Mesodermal cell (in vitro differentiated cells): Measurements from ENCODE around the gene GATAD2A.

Experiments used
- H3K27ac ChIP-seq: 2 replicates; pipeline ENCODE4 v1.7.0; 2013; ENCODE audit warnings: mild to moderate bottlenecking, low read depth, low read length, moderate library complexity; ENCODE audit not compliant: severe bottlenecking
- H3K36me3 ChIP-seq: 2 replicates; pipeline ENCODE4 v1.7.1; 2013; ENCODE audit warnings: mild to moderate bottlenecking, low read length, moderate library complexity; ENCODE audit not compliant: control insufficient read depth, insufficient read depth
- H3K4me1 ChIP-seq: one replicate; pipeline ENCODE4 v1.7.1; 2013; ENCODE audit warnings: mild to moderate bottlenecking, low read length; ENCODE audit not compliant: insufficient read depth, control insufficient read depth, poor library complexity, severe bottlenecking
- H3K4me3 ChIP-seq: 2 replicates; pipeline ENCODE4 v1.7.0; 2013; ENCODE audit warnings: low read length, control low read depth, mild to moderate bottlenecking; ENCODE audit not compliant: insufficient read depth, poor library complexity, severe bottlenecking; ENCODE audit errors: extremely low read depth
- H3K9me3 ChIP-seq: 2 replicates; pipeline ENCODE4 v1.7.1; 2013; ENCODE audit warnings: mild to moderate bottlenecking, low read length, moderate library complexity; ENCODE audit not compliant: control insufficient read depth
- WGBS, 2 experiments: methylation state at CpG; one replicate each; pipeline ENCODE4 v1.1.5; 2013; ENCODE audit warnings: missing lambda C conversion rate in 2 of 2; ENCODE audit not compliant: insufficient coverage in 2 of 2; 5-methylcytosine and 5-hydroxymethylcytosine counted together

GATAD2A gene

GRCh38 chr19:19520989-19521388, 115.5 kb downstream of the GATAD2A start:
- H3K9me3 ChIP-seq = no peaks in the 10 kb centered on the region
- peaks cover 8% of the 10 kb centered on the region for H3K4me1 ChIP-seq
- no peak overlapping the region for H3K4me3 ChIP-seq
- WGBS, 2 experiments = 88 to 100% methylated on average over 1 of the region's 6 CpGs
- peaks cover 63% of the 10 kb centered on the region for H3K36me3 ChIP-seq
- no peak overlapping the region for H3K27ac ChIP-seq

GRCh38 chr19:19523177-19523576, 117.7 kb downstream of the GATAD2A start:
- Histone ChIP-seq H3K9me3 (no peaks in the 10 kb centered on the region), H3K4me1 (peaks cover 10% of the 10 kb centered on the region), H3K4me3 (no peak overlapping the region), H3K27ac (no peak overlapping the region), H3K36me3 (peaks cover 72% of the 10 kb centered on the region)
- 86 to 94% methylated on average over 1 to 3 of the region's 3 CpGs for WGBS, 2 experiments

- no peaks in the 10 kb centered on the region for H3K9me3 ChIP-seq
- H3K4me3 ChIP-seq = no peak overlapping the region
- peaks cover 10% of the 10 kb centered on the region for H3K4me1 ChIP-seq
- H3K36me3 ChIP-seq = peaks cover 77% of the 10 kb centered on the region
- no peak overlapping the region for H3K27ac ChIP-seq
- 94 to 96% methylated on average over 5 to 6 of the region's 7 CpGs for WGBS, 2 experiments
These were observed 118.6 kb downstream of the GATAD2A start for GRCh38 chr19:19524053-19524452.

- H3K36me3 ChIP-seq = peaks cover 66% of the 10 kb centered on the region
- no peak overlapping the region for H3K27ac ChIP-seq
- WGBS, 2 experiments = 92 to 94% methylated on average over 17 to 21 of the region's 23 CpGs
- no peaks in the 10 kb centered on the region for H3K9me3 ChIP-seq
- H3K4me1 ChIP-seq = peaks cover 19% of the 10 kb centered on the region
- no peak overlapping the region for H3K4me3 ChIP-seq
These were observed 120.3 kb downstream of the GATAD2A start for GRCh38 chr19:19525611-19526380.

GRCh38 chr19:19526581-19527370, 121.3 kb downstream of the GATAD2A start:
- peaks cover 68% of the 10 kb centered on the region for H3K36me3 ChIP-seq

GRCh38 chr19:19527371-19527656, 121.8 kb downstream of the GATAD2A start:
- H3K27ac ChIP-seq = no peak overlapping the region
- peaks cover 19% of the 10 kb centered on the region for H3K4me1 ChIP-seq
- H3K9me3 ChIP-seq = no peaks in the 10 kb centered on the region
- 94 to 96% methylated on average over 8 to 9 of the region's 9 CpGs for WGBS, 2 experiments
- no peak overlapping the region for H3K4me3 ChIP-seq
- H3K36me3 ChIP-seq = peaks cover 67% of the 10 kb centered on the region

More at GRCh38 chr19:19526581-19527370, 121.3 kb downstream of the GATAD2A start:
- H3K27ac ChIP-seq = no peak overlapping the region
- H3K4me3 ChIP-seq = no peak overlapping the region
- no peaks in the 10 kb centered on the region for H3K9me3 ChIP-seq
- WGBS, 2 experiments = 91 to 98% methylated on average over 19 to 23 of the region's 28 CpGs
- peaks cover 19% of the 10 kb centered on the region for H3K4me1 ChIP-seq

- H3K4me1 ChIP-seq = peaks cover 19% of the 10 kb centered on the region
- H3K9me3 ChIP-seq = no peaks in the 10 kb centered on the region
- H3K4me3 ChIP-seq = no peak overlapping the region
- H3K36me3 ChIP-seq = peaks cover 66% of the 10 kb centered on the region
- WGBS, 2 experiments = 95 to 98% methylated on average over 21 to 24 of the region's 27 CpGs
- no peak overlapping the region for H3K27ac ChIP-seq
These were observed 122.5 kb downstream of the GATAD2A start for GRCh38 chr19:19527674-19528625.

GRCh38 chr19:19528721-19529490, 123.4 kb downstream of the GATAD2A start, which contains the start of gene YJEFN3:
YJEFN3 (plus strand) TSS chr19:19528911; CDS start chr19:19528933, 22 bp downstream.
- Histone ChIP-seq H3K36me3 (peaks cover 57% of the 10 kb centered on the region), H3K4me3 (no peak within 1 kb of the TSS), H3K4me1 (peaks cover 19% of the 10 kb centered on the region), H3K9me3 (no peaks in the 10 kb centered on the region), H3K27ac (no peak within 1 kb of the TSS)
- 90 to 95% methylated on average over 34 to 45 of the region's 50 CpGs for WGBS, 2 experiments

GRCh38 chr19:19529783-19530422, 124.4 kb downstream of the GATAD2A start:
- WGBS, 2 experiments = 86 to 93% methylated on average over 6 to 10 of the region's 11 CpGs
- no peaks in the 10 kb centered on the region for H3K9me3 ChIP-seq
- peaks cover 48% of the 10 kb centered on the region for H3K36me3 ChIP-seq
- no peak overlapping the region for H3K27ac ChIP-seq
- no peak overlapping the region for H3K4me3 ChIP-seq
- H3K4me1 ChIP-seq = peaks cover 22% of the 10 kb centered on the region
